K562 (cell line): ENCODE data around the gene THAP11. TPM values are rescaled to one million over a fixed set of nuclear protein-coding genes. Genes with fewer than 3 reads are reported as not detected.

Source experiments
- ATF7 ChIP-seq: fragments of 450-650 bp; IDR thresholded peaks from 2 replicates; pipeline ENCODE4 v1.7.1; 2014; ENCODE audit warnings: mild to moderate bottlenecking, moderate library complexity
- CCNT2 ChIP-seq: IDR thresholded peaks from 2 replicates; pipeline ENCODE4 v1.6.1; 2011; ENCODE audit warnings: borderline replicate concordance, low read depth, mild to moderate bottlenecking, moderate library complexity, mixed read lengths, low read length; ENCODE audit not compliant: insufficient read length; ENCODE audit errors: extremely low read depth
- EGR1 ChIP-seq: fragments of 450-650 bp; conservative IDR thresholded peaks from 2 replicates; pipeline ENCODE4 v1.6.1; 2017; ENCODE audit warnings: mild to moderate bottlenecking
- ERF ChIP-seq: fragments of 450-650 bp; formaldehyde crosslinking; IDR thresholded peaks from 2 replicates; pipeline ENCODE4 v1.4.0; 2020; ENCODE audit warnings: mild to moderate bottlenecking, mixed read lengths
- FOXA3 ChIP-seq, 2 experiments: fragments of 450-650 bp in 1 of 2; sonication (generic) in 1 of 2; formaldehyde crosslinking; IDR thresholded peaks in 1 of 2; conservative IDR thresholded peaks in 1 of 2; 2 replicates each; pipeline versions ENCODE4 v1.4.0 to v1.8.0; 2020 to 2022; ENCODE audit warnings: mild to moderate bottlenecking in 2 of 2, missing genetic modification reagents in 1 of 2
- HDAC1 ChIP-seq, 2 experiments: fragments of 450-650 bp; IDR thresholded peaks; 2 replicates each; pipeline ENCODE4 v1.6.1; 2016 to 2017; ENCODE audit warnings: inconsistent platforms in 1 of 2, mild to moderate bottlenecking in 1 of 2, moderate library complexity in 1 of 2
- HDAC2 ChIP-seq: fragments of 450-650 bp; IDR thresholded peaks from 2 replicates; pipeline ENCODE4 v1.6.1; 2016; ENCODE audit warnings: mild to moderate bottlenecking
- MTA1 ChIP-seq: fragments of 450-650 bp; IDR thresholded peaks from 2 replicates; pipeline ENCODE4 v1.6.1; 2017; ENCODE audit warnings: borderline replicate concordance
- NR2F6 ChIP-seq: fragments of 450-650 bp; formaldehyde crosslinking; IDR thresholded peaks from 2 replicates; pipeline ENCODE4 v1.4.0; 2020; ENCODE audit warnings: mild to moderate bottlenecking
- NR3C1 ChIP-seq: sonication (generic); formaldehyde crosslinking; IDR thresholded peaks from 2 replicates; pipeline ENCODE4 v1.8.1; 2022; ENCODE audit warnings: missing genetic modification reagents
- SMAD4 ChIP-seq: fragments of 250-450 bp; sonication (Bioruptor Pico); conservative IDR thresholded peaks from 2 replicates; pipeline ENCODE4 v1.8.0; 2021; ENCODE audit warnings: inconsistent platforms, mild to moderate bottlenecking, moderate library complexity
- XRCC3 ChIP-seq: fragments of 450-650 bp; IDR thresholded peaks from 2 replicates; pipeline ENCODE4 v1.6.1; 2017; ENCODE audit warnings: mild to moderate bottlenecking, moderate library complexity
- ZNF12 ChIP-seq: sonication (generic); formaldehyde crosslinking; IDR thresholded peaks from 2 replicates; pipeline ENCODE4 v1.4.0; 2020; ENCODE audit warnings: mild to moderate bottlenecking, missing genetic modification reagents
- polyA plus RNA-seq, 8 experiments: library from polyadenylated mRNA; depleted of rRNA in 4 of 8; stranded (reverse) in 5 of 8; unstranded in 3 of 8; fragments of >200 nt; fragmentation: Nextera tagmentation in 2 of 8; fragmentation: Illumina TruSeq in 1 of 8; extraction: Ambion mirVana in 2 of 8; extraction: Trizol in 1 of 8; gene quantifications; 2 replicates each; pipeline versions ENCODE4 v1.2.1 to v1.2.3, GENCODE V29; 2011 to 2014; ENCODE audit warnings: inconsistent platforms in 1 of 8, missing spikeins in 1 of 8
- total RNA-seq, 7 experiments: library from RNA; depleted of rRNA in 6 of 7; stranded (reverse); fragments of >200 nt in 6 of 7; fragmentation: Illumina TruSeq in 2 of 7; extraction: Trizol in 2 of 7; gene quantifications; 2 replicates each; pipeline versions ENCODE4 v1.2.1 to v1.2.3, GENCODE V29; 2011 to 2021; ENCODE audit warnings: low replicate concordance in 1 of 7
- TF ChIP-seq, protein P1 (sequence below), 2 experiments: fragments of 450-650 bp; formaldehyde crosslinking in 1 of 2; IDR thresholded peaks; 2 replicates each; pipeline versions ENCODE4 v1.4.0 to v1.6.1; 2014 to 2020; ENCODE audit warnings: mild to moderate bottlenecking in 2 of 2, borderline replicate concordance in 1 of 2, low read depth in 1 of 2
- TF ChIP-seq, protein P2 (sequence below), 2 experiments: IDR thresholded peaks in 1 of 2; conservative IDR thresholded peaks in 1 of 2; 2 replicates each; pipeline ENCODE4 v1.6.1; 2016; ENCODE audit warnings: low read depth in 2 of 2, mild to moderate bottlenecking in 1 of 2, missing compliant biosample characterization in 1 of 2, missing genetic modification characterization in 1 of 2, moderate library complexity in 1 of 2

The THAP11 gene
- total and polyA plus RNA-seq, 9 of the 15 experiments (the other 6 are each of a cell fraction or from before 2014, with no cell fraction given), result 2.4 to 31.6 (median 21.4) TPM

- TF ChIP-seq EGR1 (peak; percentile 25; the same call in 1 of the 2 replicates), MTA1 (peak; percentile 96), HDAC2 (0 out of 2 replicates have a peak, but pooled peaks have one; percentile 48), XRCC3 (no peak), SMAD4 (CRISPR knock-in tag) (peak; percentile 72), NR3C1 (peak; percentile 90; the same call in 1 of the 2 replicates), CCNT2 (peak; percentile 50), FOXA3 (CRISPR knock-in tag; conservative IDR thresholded peaks at IDR 0.05 in 1 of 2, IDR thresholded peaks at IDR 0.05 in 1 of 2) (peak in 1 of 2 experiments; percentile 67; a peak in 1 of 4 replicates), NR2F6 (CRISPR knock-in tag) (peak; percentile 70; the same call in 1 of the 2 replicates), ZNF12 (no peak), HDAC1 (IDR thresholded peaks at IDR 0.05) (peak in 1 of 2 experiments; percentile 79; a peak in 2 of 4 replicates), ATF7 (peak; percentile 74; the same call in 1 of the 2 replicates), ERF (peak; percentile 88)
- TF ChIP-seq, protein P1, sequence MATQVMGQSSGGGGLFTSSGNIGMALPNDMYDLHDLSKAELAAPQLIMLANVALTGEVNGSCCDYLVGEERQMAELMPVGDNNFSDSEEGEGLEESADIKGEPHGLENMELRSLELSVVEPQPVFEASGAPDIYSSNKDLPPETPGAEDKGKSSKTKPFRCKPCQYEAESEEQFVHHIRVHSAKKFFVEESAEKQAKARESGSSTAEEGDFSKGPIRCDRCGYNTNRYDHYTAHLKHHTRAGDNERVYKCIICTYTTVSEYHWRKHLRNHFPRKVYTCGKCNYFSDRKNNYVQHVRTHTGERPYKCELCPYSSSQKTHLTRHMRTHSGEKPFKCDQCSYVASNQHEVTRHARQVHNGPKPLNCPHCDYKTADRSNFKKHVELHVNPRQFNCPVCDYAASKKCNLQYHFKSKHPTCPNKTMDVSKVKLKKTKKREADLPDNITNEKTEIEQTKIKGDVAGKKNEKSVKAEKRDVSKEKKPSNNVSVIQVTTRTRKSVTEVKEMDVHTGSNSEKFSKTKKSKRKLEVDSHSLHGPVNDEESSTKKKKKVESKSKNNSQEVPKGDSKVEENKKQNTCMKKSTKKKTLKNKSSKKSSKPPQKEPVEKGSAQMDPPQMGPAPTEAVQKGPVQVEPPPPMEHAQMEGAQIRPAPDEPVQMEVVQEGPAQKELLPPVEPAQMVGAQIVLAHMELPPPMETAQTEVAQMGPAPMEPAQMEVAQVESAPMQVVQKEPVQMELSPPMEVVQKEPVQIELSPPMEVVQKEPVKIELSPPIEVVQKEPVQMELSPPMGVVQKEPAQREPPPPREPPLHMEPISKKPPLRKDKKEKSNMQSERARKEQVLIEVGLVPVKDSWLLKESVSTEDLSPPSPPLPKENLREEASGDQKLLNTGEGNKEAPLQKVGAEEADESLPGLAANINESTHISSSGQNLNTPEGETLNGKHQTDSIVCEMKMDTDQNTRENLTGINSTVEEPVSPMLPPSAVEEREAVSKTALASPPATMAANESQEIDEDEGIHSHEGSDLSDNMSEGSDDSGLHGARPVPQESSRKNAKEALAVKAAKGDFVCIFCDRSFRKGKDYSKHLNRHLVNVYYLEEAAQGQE (IDR thresholded peaks at IDR 0.05; ENCODE audit: borderline replicate concordance), result no peak
- TF ChIP-seq, protein P1 (CRISPR knock-in tag; IDR thresholded peaks at IDR 0.05; ENCODE audit: low read depth), result peak; percentile 81
- TF ChIP-seq, protein P2, sequence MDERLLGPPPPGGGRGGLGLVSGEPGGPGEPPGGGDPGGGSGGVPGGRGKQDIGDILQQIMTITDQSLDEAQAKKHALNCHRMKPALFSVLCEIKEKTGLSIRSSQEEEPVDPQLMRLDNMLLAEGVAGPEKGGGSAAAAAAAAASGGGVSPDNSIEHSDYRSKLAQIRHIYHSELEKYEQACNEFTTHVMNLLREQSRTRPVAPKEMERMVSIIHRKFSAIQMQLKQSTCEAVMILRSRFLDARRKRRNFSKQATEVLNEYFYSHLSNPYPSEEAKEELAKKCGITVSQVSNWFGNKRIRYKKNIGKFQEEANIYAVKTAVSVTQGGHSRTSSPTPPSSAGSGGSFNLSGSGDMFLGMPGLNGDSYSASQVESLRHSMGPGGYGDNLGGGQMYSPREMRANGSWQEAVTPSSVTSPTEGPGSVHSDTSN (CRISPR knock-in tag; IDR thresholded peaks at IDR 0.05; ENCODE audit: low read depth), result peak; percentile 93
- TF ChIP-seq, protein P2 (tag; conservative IDR thresholded peaks at IDR 0.05; ENCODE audit: low read depth), result peak; percentile 95
These were observed 51.0 kb downstream of the THAP11 start, which contains the start of gene PSKH1 (continued) for GRCh38 chr16:67892899-67893742.
